Posterior cingulate gyrus (tissue), 11 donors: Measurements from ENCODE around the gene TMEM126A.
A peak's percentile ranks its signal among the peaks of the same experiment; 100 is the strongest.
"Not testable (repeated sequence)": the region's sequence is repeated elsewhere in the genome, so short reads cannot be mapped to it uniquely, and the experiment has no call there.

Experiments used
- DNase-seq, 10 donors: peaks; one replicate each; pipeline versions ENCODE4 v3.0.0 to v3.0.0-alpha.2; 2020 to 2021; ENCODE audit warnings: mixed read lengths in 3 of 10
- intact Hi-C: fragments of 100-400 bp; cut with DNase I; formaldehyde crosslinking; loops from one replicate; pipeline ENCODE4 v1.15.1; 2023

TMEM126A gene

DNA sequence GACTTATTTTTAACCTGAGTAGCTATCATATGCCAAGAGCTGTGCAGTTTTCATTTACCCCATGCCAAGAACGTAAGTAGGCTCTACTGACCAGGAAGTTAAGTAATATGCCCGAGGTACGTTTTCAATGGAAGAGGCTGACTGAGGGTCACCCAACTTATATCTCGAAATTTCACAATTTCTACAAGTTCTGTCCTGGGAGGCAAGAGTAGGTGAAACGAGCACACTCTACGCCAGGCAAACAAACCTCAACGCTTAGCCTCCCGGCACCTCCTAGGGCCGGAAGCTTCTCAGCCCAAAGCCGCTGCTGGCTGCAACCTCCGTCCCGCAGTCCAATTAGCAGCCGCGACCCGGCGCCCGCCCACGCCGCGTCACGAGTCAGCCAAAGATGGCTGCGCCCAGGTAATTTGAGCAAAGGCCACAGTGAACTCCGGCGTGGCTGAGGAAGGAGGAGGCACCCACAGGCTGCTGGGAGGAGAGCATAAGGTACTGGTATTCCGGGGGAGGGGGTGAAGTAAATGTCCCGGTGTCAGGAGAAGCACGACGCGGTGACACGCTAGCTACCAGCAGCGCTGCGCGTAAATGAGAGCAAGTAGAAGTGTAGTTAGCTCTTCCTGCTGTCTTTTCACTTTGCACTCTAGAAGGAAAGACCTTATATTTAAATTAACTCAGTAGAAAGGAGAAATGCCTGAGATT lies at the start of gene TMEM126A:
Gene TMEM126A, plus strand, starts transcription at position 364 of the 696 bp plus-strand sequence. CDS start 2,289 bp downstream, outside the sequence.
- intact Hi-C loops = loop anchor here (2.0 kb wide), 2 partner anchors 17 to 19 kb away; partner anchors contain the start of genes CREBZF and TMEM126B
- peak; percentile 83 to 98 (median 90) for DNase-seq

DNA sequence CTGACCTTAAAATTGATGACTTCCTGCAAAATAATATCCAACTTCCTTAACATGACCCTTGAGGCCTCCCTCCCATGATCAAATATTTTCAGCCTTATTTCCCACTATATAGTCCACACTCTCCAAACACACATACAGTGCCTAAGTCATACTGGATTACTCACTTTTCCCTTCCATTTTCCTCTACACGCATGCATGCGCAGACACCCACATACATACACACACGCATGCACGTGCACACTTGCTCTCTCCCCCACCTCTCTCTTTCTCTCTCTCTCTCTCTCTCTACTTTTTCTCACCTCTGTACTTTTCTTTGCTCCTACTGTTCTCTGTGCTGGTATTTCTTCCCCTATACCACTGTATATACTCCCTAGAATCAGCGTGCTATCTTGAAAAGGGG lies 48.7 kb upstream of the TMEM126A start:
- no peak for DNase-seq
- intact Hi-C loops = loop anchor here (5.0 kb wide), 1 partner anchor 63 kb away; no protein-coding TSS in a partner anchor

DNA sequence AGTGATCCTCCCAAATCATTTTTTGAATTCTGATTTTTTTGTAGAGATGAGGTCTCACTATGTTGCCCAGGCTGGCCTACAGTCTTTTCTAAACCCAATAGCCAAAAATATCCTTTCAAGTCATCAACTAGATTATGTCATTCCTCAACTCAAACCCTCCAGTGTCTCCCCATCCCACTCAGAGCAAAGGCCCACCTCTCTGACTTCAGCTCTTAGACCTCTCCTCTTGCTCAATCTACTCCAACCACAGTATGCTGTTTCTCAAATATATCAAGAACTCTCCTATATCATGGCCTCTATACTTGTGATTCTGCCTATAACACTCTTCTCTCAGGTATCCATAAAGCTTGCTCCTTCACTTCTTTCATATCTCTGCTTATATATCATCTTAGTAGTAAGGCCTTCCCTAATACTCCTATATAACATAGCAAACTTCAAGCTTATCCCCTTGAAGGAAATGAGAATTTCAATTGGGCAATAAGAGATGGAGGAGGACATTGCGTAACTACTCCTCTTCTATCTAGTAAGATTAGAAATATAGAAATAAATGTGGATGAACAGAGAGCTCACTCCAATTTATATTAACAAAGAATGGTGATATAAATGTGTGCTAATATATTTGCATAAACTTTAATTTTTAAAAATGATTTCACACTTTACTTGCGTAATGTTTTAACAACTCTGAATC lies 45.1 kb upstream of the TMEM126A start:
- DNase-seq = no peak
- intact Hi-C loops = no loop called here

DNA sequence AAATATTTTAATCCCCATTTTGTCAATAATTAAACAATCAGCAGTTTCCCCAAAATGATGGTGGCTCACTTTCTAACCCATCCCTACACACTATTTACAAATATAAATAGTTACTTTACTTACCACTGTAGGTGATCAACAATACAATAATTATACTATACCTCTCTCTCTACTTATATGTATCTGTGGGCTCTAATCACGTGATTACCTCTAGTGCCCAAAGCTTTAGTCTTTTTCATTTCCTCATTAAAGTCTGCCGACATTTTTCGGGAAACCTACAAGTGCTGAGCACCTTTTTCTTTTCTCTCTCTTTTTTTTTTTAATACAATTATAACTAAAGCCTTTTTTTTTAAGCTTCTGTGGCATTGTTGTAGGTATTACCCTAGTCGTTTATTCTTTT lies 44.5 kb upstream of the TMEM126A start:
- intact Hi-C loops = no loop called here
- no peak for DNase-seq

DNA sequence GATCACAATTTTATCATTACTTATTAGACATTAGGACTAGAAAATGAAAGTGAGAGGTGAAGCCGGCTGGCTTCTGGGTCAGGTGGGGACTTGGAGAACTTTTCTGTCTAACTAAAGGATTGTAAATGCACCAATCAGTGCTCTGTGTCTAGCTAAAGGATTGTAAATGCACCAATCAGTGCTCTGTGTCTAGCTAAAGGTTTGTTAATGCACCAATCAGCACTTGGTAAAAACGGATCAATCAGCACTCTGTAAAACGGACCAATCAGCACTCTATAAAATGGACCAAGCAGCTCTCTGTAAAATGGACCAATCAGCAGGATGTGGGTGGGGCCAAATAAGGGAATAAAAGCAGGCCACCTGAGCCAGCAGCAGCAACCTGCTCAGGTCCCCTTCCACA lies 41.5 kb upstream of the TMEM126A start:
- intact Hi-C loops, DNase-seq: not testable (repeated sequence)

DNA sequence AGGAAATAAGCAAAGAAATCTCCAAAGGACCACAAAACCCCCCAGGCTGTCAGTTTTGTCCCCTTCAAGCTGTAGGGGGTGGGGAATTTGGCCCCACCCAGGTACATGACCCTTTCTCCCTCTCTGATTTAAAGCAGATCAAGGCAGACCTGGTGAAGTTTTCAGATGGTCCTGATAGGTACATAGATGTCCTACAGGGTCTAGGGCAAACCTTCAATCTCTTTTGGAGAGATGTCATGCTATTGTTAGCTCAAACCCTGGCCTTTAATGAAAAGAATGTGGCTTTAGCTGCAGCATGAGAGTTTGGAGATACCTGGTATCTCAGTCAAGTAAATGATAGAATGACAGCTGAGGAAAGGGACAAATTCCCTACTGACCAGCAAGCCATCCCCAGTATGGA lies 39.1 kb upstream of the TMEM126A start:
- DNase-seq, intact Hi-C loops: not testable (repeated sequence)

DNA sequence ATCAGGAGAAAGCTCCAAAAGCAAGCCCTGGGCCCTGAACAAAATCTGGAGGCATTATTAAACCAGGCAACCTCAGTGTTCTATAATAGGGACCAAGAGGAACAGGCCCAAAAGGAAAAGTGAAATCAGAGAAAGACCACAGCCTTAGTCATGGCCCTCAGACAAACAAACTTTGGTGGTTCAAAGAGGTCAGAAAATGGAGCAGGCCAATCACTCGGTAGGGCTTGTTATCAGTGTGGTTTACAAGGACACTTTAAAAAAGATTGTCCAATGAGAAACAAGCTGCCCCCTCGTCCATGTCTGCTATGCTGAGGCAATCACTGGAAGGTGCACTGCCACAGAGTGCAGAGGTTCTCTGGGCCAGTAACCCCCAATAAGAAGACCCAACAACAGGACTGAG lies 38.5 kb upstream of the TMEM126A start:
- DNase-seq = peak in 1 of 10 donors; percentile 38
- intact Hi-C loops = not testable (repeated sequence)

DNA sequence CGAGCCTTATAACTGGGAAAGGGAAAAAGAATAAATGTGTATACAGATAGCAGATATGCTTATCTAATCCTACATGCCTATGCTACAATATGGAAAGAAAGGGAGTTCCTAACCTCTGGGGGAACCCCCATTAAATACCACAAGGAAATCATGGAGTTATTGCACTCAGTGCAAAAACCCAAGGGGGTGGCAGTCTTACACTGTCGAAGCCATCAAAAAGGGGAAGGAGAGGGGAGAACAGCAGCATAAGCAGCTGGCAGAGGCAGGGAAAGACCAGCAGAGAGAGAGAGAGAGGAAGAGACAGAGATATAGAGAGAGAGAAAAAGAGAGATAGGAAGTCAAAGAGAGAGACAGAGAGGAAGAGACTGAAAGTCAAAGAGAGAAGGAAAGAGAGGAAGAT lies 36.1 kb upstream of the TMEM126A start:
- DNase-seq, intact Hi-C loops: not testable (repeated sequence)

DNA sequence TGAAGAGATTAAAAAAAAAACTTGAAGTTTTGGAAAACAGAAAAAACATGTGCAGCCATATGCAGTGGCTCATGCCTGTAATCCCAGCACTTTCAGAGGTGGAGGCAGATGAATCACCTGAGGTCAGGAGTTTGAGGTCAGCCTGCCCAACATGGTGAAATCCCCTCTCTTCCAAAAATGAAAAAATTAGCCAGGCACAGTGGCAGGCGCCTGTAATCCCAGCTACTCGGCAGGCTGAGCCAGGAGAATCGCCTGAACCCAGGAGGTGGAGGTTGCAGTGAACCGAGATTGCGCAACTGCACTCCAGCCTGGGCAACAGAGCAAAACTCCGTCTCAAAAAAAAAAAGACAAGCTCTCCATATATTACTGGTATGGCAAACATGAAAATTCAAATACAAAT lies 28.3 kb upstream of the TMEM126A start:
- intact Hi-C loops = no loop called here
- DNase-seq = no peak

DNA sequence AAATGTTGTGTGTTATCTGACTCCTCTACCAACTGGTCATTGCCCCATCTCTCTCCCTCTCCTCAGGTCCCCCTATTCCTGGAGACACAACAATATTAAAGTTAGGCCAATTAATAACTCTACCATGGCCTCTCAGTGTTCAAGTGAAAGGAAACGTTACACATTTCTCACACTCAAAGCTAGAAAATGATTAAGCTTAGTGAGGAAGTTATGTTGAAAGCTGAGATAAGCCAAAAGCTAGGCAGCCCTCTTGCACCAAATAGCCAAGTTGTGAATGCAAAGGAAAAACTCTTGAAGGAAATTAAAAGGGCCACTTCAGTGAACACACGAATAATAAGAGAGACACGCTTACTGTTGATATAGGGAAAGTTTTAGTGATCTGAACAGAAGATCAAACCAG lies 27.5 kb upstream of the TMEM126A start:
- DNase-seq = no peak
- intact Hi-C loops = no loop called here

DNA sequence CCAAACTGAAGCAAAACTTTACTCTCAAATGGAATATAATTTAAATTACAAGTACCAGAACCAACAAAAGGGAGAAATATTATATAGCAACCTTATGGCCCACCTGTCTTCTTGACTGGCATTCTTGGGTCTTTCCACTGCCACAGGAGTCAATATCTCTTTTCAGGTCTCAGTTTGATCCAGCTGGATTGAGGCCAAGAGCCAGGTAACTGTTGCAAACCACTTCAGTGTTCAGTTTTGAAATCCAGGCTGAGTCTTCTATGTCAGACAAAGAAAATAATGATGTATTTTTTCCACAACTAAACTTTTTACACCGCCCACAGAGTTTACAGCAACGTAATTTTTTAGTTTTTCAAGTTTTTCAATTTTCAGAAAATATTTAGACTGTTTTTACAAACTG lies 21.3 kb upstream of the TMEM126A start:
- no peak for DNase-seq
- intact Hi-C loops = no loop called here

DNA sequence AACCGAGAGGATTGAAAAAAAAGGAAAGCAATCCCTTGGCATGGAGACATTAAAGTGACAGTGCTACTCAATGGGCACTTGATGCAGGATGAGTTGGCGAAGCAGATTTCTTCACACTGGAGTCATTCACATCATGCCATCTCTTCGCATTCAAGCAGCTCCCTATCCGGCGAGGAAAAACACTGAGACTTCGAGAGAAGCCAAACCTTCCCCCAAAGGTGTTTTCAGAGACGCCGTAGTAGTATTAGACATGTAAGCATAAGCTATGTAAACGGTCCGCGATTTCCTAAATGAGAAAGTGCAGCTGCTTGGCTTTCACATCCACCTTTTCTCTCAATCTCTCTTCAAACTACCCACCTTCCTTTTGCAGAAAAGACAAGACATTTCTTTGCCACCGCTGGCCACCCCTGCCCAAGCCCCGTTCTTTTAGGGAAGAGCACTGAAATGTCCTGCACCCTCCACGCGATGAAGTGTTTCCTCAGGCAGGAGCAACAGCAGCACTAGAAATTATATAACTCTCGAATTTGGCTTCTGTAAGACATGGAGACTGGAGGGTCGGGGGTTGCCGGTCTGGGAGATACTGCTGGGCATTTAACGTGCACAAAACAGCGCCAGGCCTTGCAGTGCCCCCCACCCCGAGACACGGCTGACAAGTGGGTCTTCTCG lies 20.3 kb upstream of the TMEM126A start, which contains the start of gene DLG2:
Gene DLG2, minus strand, starts transcription at position 13 of the 666 bp plus-strand sequence.
- peak in 3 of 10 donors; percentile 16 to 29 (median 17) for DNase-seq
- intact Hi-C loops = no loop called here

DNA sequence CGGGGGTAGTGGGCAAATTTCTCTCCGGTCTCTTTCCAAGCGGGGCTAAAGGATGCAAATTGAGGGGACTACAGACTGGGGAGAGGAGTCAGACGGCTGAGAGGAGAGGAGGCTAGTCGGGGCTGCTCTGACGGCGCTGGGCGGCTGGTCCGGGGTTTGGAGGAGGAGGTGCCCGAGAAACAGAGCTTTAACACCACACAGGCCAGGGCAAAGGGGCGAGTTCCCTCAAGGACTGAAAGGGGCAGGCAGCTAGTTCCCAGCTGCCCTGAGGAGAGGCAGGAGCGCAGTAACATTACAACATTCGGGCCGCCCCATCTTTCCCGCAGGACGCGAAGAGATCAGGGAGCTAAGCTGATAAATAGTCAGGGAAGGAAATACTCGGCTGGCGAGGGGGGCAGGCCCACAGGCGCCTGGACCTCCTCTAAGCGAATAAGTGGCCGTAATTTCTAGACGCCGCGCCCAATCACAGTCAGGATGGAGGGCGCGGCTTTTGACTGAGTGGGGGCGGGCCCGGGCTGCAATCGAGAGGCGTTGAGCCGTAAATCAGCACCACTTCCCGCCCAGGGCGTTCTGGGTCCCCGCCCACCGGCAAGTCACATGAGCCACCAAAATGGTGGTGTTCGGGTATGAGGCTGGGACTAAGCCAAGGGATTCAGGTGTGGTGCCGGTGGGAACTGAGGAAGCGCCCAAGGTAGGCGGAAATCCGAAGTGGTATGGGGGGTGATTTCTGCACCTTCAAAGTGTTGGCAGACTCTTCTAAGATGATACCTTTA lies 19.6 kb upstream of the TMEM126A start, which contains the start of gene TMEM126B:
Gene TMEM126B, plus strand, starts transcription at position 596 of the 773 bp plus-strand sequence. Its CDS starts 15 bp downstream, at position 611.
- peak; percentile 97 to 100 (median 98) for DNase-seq
- intact Hi-C loops = loop anchor here (1.0 to 2.0 kb wide), 2 partner anchors 19 to 36 kb away; partner anchors contain the start of gene TMEM126A

DNA sequence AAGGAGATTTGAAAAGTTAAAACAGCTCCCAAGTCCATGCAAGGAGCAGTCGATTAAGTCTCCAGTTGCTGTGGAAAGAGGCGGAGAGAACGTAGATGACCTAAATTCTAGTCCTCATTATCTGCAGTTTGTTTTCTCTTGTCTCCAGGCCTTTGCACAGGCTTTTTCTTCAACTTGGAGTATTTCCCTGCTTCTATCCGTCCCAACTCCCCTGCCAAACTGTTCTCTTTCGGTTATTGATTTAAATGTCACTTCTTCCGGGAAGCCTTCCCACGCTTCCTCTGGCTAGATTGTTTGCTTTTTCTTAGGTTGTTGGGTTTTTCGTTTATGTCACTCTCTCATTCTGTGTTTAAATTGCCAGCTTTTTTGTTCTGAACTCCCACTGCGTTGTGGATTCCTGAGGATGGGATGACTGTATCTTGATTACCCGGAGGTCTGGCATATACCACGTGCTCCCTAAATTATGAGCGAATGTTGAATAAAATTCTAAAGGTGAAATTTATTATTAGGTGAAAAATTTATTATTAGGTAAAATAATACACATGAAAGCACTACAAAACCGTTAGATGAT lies 18.9 kb upstream of the TMEM126A start:
- intact Hi-C loops = loop anchor here (1.0 to 2.0 kb wide), 2 partner anchors 18 to 35 kb away; partner anchors contain the start of gene TMEM126A

DNA sequence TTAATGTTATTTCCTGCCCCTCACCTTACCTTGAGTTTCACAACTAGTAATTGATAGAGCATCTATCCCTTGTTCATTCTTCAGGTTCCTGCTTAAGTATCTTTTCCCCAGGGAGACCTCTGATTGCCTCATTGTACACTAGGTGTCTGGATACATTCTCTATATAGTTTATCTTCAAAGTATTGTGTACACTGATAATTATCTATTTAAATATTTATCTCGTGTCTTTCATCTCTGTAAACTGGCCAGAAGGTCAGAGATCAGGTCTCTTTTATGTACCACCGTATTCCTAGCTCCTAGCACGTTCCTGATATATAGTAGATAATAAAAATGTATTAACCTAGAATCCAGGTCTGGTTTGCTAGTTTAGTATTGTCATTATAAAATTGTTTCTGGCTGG lies 13.0 kb upstream of the TMEM126A start:
- intact Hi-C loops = no loop called here
- DNase-seq = no peak

More for the DNA sequence above, 18.9 kb upstream of the TMEM126A start:
- DNase-seq = no peak

DNA sequence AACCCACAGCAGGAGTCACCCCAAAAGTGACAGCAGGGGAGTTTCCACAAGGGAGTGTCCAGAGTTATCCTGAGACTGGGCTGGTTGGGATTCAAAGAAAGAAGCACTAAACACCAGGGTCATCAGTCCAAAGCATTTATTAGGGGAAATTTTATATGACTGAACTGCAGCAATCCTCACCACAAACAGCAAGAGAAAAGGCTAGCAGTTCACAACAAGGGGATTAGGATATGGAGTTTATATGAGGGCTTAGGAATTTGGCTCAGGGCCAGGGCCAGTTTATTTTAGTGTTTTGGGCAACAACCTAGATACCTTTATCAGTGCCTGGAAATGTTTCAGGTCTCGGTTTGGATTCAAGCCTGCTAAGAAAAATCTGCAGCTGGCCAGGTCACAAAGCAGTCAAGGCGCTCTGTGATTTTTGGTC lies 4.6 kb upstream of the TMEM126A start:
- no peak for DNase-seq
- intact Hi-C loops = no loop called here

DNA sequence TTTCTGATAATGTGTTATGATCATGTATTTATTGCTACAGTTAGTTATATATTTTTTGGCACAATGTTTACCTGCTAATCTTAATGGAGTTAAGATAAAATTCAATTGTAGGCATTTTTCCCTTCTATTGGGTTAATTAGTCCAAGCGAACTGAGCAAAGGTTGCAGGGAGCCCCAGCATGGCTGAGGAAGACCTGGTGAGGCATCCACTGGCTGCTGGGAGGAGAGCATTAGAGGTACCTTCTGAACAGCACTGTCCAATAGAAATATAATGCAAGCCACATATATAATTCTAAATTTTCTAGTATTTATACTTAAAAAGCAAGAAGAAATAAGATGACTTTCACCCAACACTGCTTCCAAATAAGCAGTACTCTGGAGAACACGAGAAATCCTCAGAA lies 689 bp upstream of the TMEM126A start:
- intact Hi-C loops = loop anchor here (2.0 kb wide), 2 partner anchors 18 kb away; partner anchors contain the start of genes CREBZF and TMEM126B
- DNase-seq = peak in 1 of 10 donors; percentile 72

DNA sequence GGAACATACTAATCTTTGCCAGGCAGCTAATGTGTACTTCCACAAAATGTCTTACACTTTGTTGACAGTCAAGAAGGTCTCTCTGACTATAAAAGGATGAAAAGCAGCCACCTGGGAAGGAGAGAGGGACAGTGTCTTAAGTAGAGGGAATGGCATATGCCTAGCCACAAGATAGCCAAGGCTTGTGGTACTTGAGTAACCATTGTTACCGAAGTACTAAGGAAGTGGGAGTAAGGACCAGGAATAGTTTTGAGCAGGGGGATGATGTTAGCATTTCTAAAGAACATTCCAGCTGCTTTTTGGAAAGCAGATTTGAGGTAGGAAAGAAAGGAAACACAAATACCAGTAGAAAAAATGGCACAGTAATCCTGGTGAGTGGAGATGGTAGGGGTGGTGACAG lies 3.4 kb downstream of the TMEM126A start:
- no peak for DNase-seq
- intact Hi-C loops = no loop called here

DNA sequence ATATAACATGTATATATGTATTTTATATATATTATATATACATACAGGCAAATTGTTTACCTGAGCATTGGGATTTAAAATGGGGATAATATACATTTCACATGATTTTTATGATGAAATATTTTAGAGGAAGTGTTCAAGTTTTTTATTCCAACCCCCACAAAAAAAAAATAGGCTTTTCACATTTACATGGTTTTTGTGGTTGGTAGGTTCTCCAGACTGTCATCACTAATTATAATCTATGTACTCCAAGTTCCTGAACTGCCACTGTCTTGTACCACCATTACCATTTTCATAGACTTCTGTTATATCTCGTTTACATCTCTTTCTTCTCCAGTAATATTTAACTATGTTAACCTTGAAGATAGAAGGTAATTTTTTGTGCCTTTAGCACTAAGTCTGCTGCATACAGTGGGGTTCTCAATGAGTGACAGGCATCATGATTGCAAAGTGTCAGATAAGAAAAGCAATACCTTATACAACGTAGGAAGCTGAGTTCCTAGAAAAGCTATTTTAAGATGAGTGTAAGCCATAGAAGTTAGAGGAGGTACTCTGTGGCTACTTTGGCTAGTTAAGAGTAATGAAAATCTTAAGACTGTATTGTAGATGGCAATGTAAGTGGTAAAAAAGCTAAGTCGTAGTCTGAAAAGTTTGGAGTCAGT lies 5.2 kb downstream of the TMEM126A start:
- DNase-seq = no peak
- intact Hi-C loops = no loop called here
